ENCODE results near the gene LPAR3.

DNA sequence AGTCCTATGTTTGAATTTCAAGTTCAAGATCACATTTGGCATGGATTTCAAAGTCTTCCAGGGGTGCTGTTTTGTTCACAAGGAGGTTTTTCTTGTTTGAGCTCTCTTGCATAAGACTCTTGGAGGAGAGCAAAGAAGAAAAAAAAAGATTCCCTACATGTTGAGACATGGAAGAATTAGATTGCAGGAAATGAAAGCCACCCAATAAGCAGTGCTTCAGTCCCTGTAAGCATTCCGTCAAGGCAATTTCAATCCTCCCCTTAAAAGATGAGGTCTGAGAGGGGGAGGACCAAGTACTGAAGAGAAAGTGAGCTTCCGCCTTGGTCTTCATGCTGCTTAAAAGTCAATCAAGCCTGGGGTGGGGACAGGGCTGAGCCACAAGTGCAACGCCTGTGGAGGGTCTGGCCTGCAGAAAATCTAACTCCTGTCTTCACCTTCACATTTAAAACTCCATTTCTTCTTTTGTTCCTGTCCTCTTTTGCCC lies 50.2 kb downstream of the LPAR3 start:
- TF ChIP-seq, protein P1, sequence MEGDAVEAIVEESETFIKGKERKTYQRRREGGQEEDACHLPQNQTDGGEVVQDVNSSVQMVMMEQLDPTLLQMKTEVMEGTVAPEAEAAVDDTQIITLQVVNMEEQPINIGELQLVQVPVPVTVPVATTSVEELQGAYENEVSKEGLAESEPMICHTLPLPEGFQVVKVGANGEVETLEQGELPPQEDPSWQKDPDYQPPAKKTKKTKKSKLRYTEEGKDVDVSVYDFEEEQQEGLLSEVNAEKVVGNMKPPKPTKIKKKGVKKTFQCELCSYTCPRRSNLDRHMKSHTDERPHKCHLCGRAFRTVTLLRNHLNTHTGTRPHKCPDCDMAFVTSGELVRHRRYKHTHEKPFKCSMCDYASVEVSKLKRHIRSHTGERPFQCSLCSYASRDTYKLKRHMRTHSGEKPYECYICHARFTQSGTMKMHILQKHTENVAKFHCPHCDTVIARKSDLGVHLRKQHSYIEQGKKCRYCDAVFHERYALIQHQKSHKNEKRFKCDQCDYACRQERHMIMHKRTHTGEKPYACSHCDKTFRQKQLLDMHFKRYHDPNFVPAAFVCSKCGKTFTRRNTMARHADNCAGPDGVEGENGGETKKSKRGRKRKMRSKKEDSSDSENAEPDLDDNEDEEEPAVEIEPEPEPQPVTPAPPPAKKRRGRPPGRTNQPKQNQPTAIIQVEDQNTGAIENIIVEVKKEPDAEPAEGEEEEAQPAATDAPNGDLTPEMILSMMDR (IDR thresholded peaks at IDR 0.05), result no peak
- no peak for TF ChIP-seq POLR2A (IDR thresholded peaks at IDR 0.05)
